ENCODE measurements around the gene GAPVD1.
"Not testable (repeated sequence)": the region's sequence is repeated elsewhere in the genome, so short reads cannot be mapped to it uniquely, and the experiment has no call there.

GAPVD1 gene

GRCh38 chr9:125246261-125246667, 15.4 kb upstream of the GAPVD1 start:
- no peak for DNase-seq (ENCODE audit: low read depth)

GRCh38 chr9:125254231-125254630, 7.4 kb upstream of the GAPVD1 start:
- DNase-seq (ENCODE audit: low read depth), result no peak

GRCh38 chr9:125255781-125256391, 5.7 kb upstream of the GAPVD1 start:
- DNase-seq (ENCODE audit: low read depth), result no peak

- no peak for DNase-seq (ENCODE audit: low read depth)
Observed at GRCh38 chr9:125258160-125258785, 3.4 kb upstream of the GAPVD1 start.

GRCh38 chr9:125258832-125259534, 2.6 kb upstream of the GAPVD1 start:
- no peak for DNase-seq (ENCODE audit: low read depth)

- no peak for DNase-seq (ENCODE audit: low read depth)
Observed at GRCh38 chr9:125260561-125260960, 1.1 kb upstream of the GAPVD1 start.

GRCh38 chr9:125262294-125262991, 817 bp downstream of the GAPVD1 start:
- DNase-seq (ENCODE audit: low read depth), result no peak

- not testable (repeated sequence) for DNase-seq (ENCODE audit: low read depth)
Observed at GRCh38 chr9:125264068-125264467, 2.4 kb downstream of the GAPVD1 start.

GRCh38 chr9:125268394-125269013, 6.9 kb downstream of the GAPVD1 start:
- DNase-seq (ENCODE audit: low read depth), result no peak

GRCh38 chr9:125269014-125269397, 7.4 kb downstream of the GAPVD1 start:
- DNase-seq (ENCODE audit: low read depth), result no peak

- no peak for DNase-seq (ENCODE audit: low read depth)
Observed at GRCh38 chr9:125271081-125271480, 9.5 kb downstream of the GAPVD1 start.

- no peak for DNase-seq (ENCODE audit: low read depth)
Observed at GRCh38 chr9:125272697-125273096, 11.1 kb downstream of the GAPVD1 start.

- DNase-seq (ENCODE audit: low read depth), result no peak
Observed at GRCh38 chr9:125276771-125277170, 15.1 kb downstream of the GAPVD1 start.

GRCh38 chr9:125277411-125277810, 15.8 kb downstream of the GAPVD1 start:
- no peak for DNase-seq (ENCODE audit: low read depth)

GRCh38 chr9:125280945-125281344, 19.3 kb downstream of the GAPVD1 start:
- no peak for DNase-seq (ENCODE audit: low read depth)

- no peak for DNase-seq (ENCODE audit: low read depth)
Observed at GRCh38 chr9:125284855-125285254, 23.2 kb downstream of the GAPVD1 start.

- DNase-seq (ENCODE audit: low read depth), result not testable (repeated sequence)
Observed at GRCh38 chr9:125286935-125287433, 25.4 kb downstream of the GAPVD1 start.

GRCh38 chr9:125293134-125293533, 31.5 kb downstream of the GAPVD1 start:
- DNase-seq (ENCODE audit: low read depth), result no peak

- no peak for DNase-seq (ENCODE audit: low read depth)
Observed at GRCh38 chr9:125295657-125296056, 34.0 kb downstream of the GAPVD1 start.

GRCh38 chr9:125296843-125297372, 35.3 kb downstream of the GAPVD1 start:
- DNase-seq (ENCODE audit: low read depth), result no peak

GRCh38 chr9:125297917-125298316, 36.3 kb downstream of the GAPVD1 start:
- DNase-seq (ENCODE audit: low read depth), result no peak

GRCh38 chr9:125302241-125302640, 40.6 kb downstream of the GAPVD1 start:
- DNase-seq (ENCODE audit: low read depth), result no peak
